CD4-positive, alpha-beta T cell (primary cell): ENCODE data around the gene TAF1B. TPM values are rescaled to one million over a fixed set of nuclear protein-coding genes. Genes with fewer than 3 reads are reported as not detected.

Source experiments
- ATAC-seq: fragments of 200-7000 bp; cut with Tn5 transposase; one replicate; pipeline ENCODE4 v1.10.0; 2022; ENCODE audit warnings: mild to moderate bottlenecking; ENCODE audit not compliant: poor library complexity
- CTCF ChIA-PET: fragments of 350-600 bp; sonication (Branson Sonifier 250); formaldehyde crosslinking; loops from one replicate; lab custom pipeline; 2021; ENCODE audit warnings: antibody characterized with exemption, inconsistent platforms; lab: Charles Lee
- POLR2A ChIA-PET: fragments of 350-600 bp; sonication (Branson Sonifier 250); formaldehyde crosslinking; loops from one replicate; lab custom pipeline; 2021; ENCODE audit warnings: antibody characterized with exemption, inconsistent platforms; lab: Charles Lee
- DNase-seq, 14 experiments: peaks; one replicate each; pipeline ENCODE4 v3.0.0-alpha.2; 2013 to 2020; ENCODE audit warnings: mixed read lengths in 2 of 14
- H3K27ac ChIP-seq, 2 donors: one replicate each; pipeline versions ENCODE4 v1.5.1 to v1.7.0; 2013; ENCODE audit warnings: low read length in 2 of 2, low read depth in 1 of 2, mild to moderate bottlenecking in 1 of 2
- H3K27me3 ChIP-seq, 2 experiments: 1 replicate in 1 of 2; 2 replicates in 1 of 2; pipeline versions ENCODE4 v1.6.1 to v1.7.0; 2013; ENCODE audit warnings: low read length in 2 of 2, control low read depth in 1 of 2, mild to moderate bottlenecking in 1 of 2, moderate library complexity in 1 of 2; ENCODE audit not compliant: insufficient read depth in 2 of 2, control insufficient read depth in 1 of 2
- H3K36me3 ChIP-seq: one replicate; pipeline ENCODE4 v1.6.1; 2013; ENCODE audit warnings: low read length, control low read depth; ENCODE audit not compliant: insufficient read depth
- H3K4me1 ChIP-seq: one replicate; pipeline ENCODE4 v1.6.1; 2013; ENCODE audit warnings: low read length, control low read depth; ENCODE audit not compliant: insufficient read depth
- H3K4me3 ChIP-seq: one replicate; pipeline ENCODE4 v1.5.1; 2013; ENCODE audit warnings: mild to moderate bottlenecking, low read length, moderate library complexity
- H3K9me3 ChIP-seq, 2 experiments: 1 replicate in 1 of 2; 2 replicates in 1 of 2; pipeline versions ENCODE4 v1.6.1 to v1.7.0; 2013; ENCODE audit warnings: low read length in 2 of 2, mild to moderate bottlenecking in 2 of 2, control low read depth in 1 of 2, moderate library complexity in 1 of 2; ENCODE audit not compliant: control insufficient read depth in 1 of 2, insufficient read depth in 1 of 2
- H3K27ac Mint-ChIP-seq: one replicate; pipeline ENCODE4 v1.8.0; 2020; ENCODE audit warnings: mixed read lengths
- H3K27me3 Mint-ChIP-seq: one replicate; pipeline ENCODE4 v1.8.0; 2021; ENCODE audit warnings: mixed read lengths
- H3K36me3 Mint-ChIP-seq: one replicate; pipeline ENCODE4 v1.8.0; 2021; ENCODE audit warnings: low read depth, mixed read lengths
- H3K4me1 Mint-ChIP-seq: one replicate; pipeline ENCODE4 v1.8.0; 2021; ENCODE audit warnings: low read depth, mixed read lengths
- H3K4me3 Mint-ChIP-seq: one replicate; pipeline ENCODE4 v1.8.0; 2020; ENCODE audit warnings: mild to moderate bottlenecking, mixed read lengths
- H3K9me3 Mint-ChIP-seq: one replicate; pipeline ENCODE4 v1.8.0; 2020; ENCODE audit warnings: mixed read lengths
- intact Hi-C, 2 experiments: fragments of 100-400 bp; cut with DNase I in 1 of 2; cut with micrococcal nuclease in 1 of 2; formaldehyde crosslinking; loops; one replicate each; pipeline versions ENCODE4 v1.15.1 to v1.9.0; 2023 to 2025; cut with DNase I, micrococcal nuclease
- total RNA-seq, 174 experiments: library from RNA in 2 of 174; stranded (reverse) in 2 of 174; gene quantifications; one replicate each; pipeline ENCODE4 v1.2.3 and lab custom pipeline; 2021 to 2026
- TF ChIP-seq, protein P1 (sequence below): fragments of 200-600 bp; IDR thresholded peaks from one replicate; pipeline ENCODE4 v1.8.0; 2022; ENCODE audit warnings: antibody characterized with exemption, mild to moderate bottlenecking

TAF1B gene
- total RNA-seq, 2 experiments from 2014 or later: 9.9 to 10.8 TPM

DNA sequence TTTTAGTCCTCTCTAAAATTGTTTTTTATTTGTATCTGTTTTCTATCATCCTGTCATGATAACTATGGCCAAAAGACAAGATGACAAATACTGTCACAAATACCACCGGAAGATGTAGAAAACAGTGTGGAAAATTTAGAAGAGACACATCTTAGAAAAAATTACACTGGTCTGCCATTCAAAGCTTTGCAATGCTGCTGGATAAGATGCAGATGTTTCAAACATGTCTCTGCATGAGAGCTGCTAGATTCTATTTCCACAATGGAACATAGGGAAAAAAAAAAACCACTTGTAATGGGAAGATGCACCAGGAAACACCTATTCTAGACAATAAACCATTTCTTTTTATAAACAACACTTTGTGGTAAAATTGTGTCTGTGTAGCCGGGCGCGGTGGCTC is 5.8 kb upstream of the TAF1B start:
- DNase-seq: no peak
- H3K4me3 Mint-ChIP-seq: no peak overlapping the region
- ATAC-seq: no peak
- ChIA-PET CTCF (no interaction called here), POLR2A (no interaction called here)
- H3K36me3 ChIP-seq: no peaks in the 10 kb centered on the region
- H3K4me1 Mint-ChIP-seq: no peaks in the 10 kb centered on the region
- H3K36me3 Mint-ChIP-seq: no peaks in the 10 kb centered on the region
- TF ChIP-seq, protein P1, sequence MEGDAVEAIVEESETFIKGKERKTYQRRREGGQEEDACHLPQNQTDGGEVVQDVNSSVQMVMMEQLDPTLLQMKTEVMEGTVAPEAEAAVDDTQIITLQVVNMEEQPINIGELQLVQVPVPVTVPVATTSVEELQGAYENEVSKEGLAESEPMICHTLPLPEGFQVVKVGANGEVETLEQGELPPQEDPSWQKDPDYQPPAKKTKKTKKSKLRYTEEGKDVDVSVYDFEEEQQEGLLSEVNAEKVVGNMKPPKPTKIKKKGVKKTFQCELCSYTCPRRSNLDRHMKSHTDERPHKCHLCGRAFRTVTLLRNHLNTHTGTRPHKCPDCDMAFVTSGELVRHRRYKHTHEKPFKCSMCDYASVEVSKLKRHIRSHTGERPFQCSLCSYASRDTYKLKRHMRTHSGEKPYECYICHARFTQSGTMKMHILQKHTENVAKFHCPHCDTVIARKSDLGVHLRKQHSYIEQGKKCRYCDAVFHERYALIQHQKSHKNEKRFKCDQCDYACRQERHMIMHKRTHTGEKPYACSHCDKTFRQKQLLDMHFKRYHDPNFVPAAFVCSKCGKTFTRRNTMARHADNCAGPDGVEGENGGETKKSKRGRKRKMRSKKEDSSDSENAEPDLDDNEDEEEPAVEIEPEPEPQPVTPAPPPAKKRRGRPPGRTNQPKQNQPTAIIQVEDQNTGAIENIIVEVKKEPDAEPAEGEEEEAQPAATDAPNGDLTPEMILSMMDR: no peak
- H3K27ac ChIP-seq: no peak overlapping the region
- intact Hi-C loops: no loop called here
- H3K4me3 ChIP-seq: no peak overlapping the region
- no peak overlapping the region for H3K27ac Mint-ChIP-seq
- no peaks in the 10 kb centered on the region for H3K9me3 ChIP-seq
- no peaks in the 10 kb centered on the region for H3K9me3 Mint-ChIP-seq
- no peaks in the 10 kb centered on the region for H3K27me3 ChIP-seq
- no peaks in the 10 kb centered on the region for H3K27me3 Mint-ChIP-seq
- no peaks in the 10 kb centered on the region for H3K4me1 ChIP-seq

DNA sequence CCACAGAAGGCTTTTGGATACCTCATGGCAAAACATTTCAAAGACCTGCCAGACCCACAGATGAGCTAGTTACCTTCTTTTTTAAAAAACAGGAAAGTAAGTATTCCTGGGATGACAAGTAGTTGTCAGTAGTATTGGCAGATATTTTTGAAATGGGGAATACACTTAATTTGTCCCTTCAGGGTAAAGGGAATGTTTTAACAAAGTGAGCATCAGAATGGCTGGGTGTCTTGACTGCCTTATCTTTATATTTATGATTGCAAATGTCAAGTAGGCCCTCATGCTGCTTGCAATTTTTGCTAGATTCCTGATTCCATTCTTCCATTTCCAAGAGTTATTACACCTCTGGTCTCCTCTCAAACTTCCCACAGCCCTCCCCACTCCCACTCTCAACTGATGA is 4.9 kb upstream of the TAF1B start:
- ATAC-seq (no peak), DNase-seq (no peak)
- Mint-ChIP-seq H3K36me3 (peaks cover 5% of the 10 kb centered on the region), H3K27ac (no peak overlapping the region), H3K9me3 (no peaks in the 10 kb centered on the region), H3K4me1 (peaks cover 6% of the 10 kb centered on the region), H3K27me3 (no peaks in the 10 kb centered on the region), H3K4me3 (no peak overlapping the region)
- TF ChIP-seq, protein P1: no peak
- no peak overlapping the region for H3K27ac ChIP-seq
- ChIA-PET POLR2A (no interaction called here), CTCF (interaction anchor here (0.7 to 1.9 kb wide), 2 partner anchors 25 to 146 kb away, joined by 3 to 10 read pairs; no protein-coding TSS in a partner anchor)
- no peaks in the 10 kb centered on the region for H3K36me3 ChIP-seq
- no peak overlapping the region for H3K4me3 ChIP-seq
- H3K4me1 ChIP-seq: peaks cover 6% of the 10 kb centered on the region
- no peaks in the 10 kb centered on the region for H3K27me3 ChIP-seq
- intact Hi-C loops: no loop called here
- no peaks in the 10 kb centered on the region for H3K9me3 ChIP-seq

GRCh38 chr2:9842487-9843228 is 616 bp upstream of the TAF1B start:
- intact Hi-C loops: loop anchor here in 1 of 2 experiments (5.0 kb wide), 2 partner anchors 110 to 215 kb away; partner anchors contain the start of gene GRHL1
- no peak for DNase-seq
- Histone ChIP-seq H3K4me1 (peaks cover 19% of the 10 kb centered on the region), H3K9me3 (no peaks in the 10 kb centered on the region), H3K27me3 (no peaks in the 10 kb centered on the region), H3K4me3 (peak overlapping the region; percentile 93), H3K27ac (peak overlapping the region; percentile 66 to 75), H3K36me3 (peaks cover 15% of the 10 kb centered on the region)
- ChIA-PET CTCF (interaction anchor here (0.6 to 2.1 kb wide), 7 partner anchors 29 to 461 kb away, joined by 3 to 8 read pairs (median 3); no protein-coding TSS in a partner anchor), POLR2A (interaction anchor here (0.5 to 2.0 kb wide), 11 partner anchors 9 to 605 kb away, joined by 3 to 11 read pairs (median 4); partner anchors contain the start of genes ADAM17, CPSF3, ITGB1BP1 and KLF11)
- no peaks in the 10 kb centered on the region for H3K9me3 Mint-ChIP-seq
- TF ChIP-seq, protein P1: peak; percentile 8
- H3K36me3 Mint-ChIP-seq: peaks cover 36% of the 10 kb centered on the region
- H3K4me3 Mint-ChIP-seq: peak overlapping the region; percentile 93
- no peak for ATAC-seq
- H3K27me3 Mint-ChIP-seq: no peaks in the 10 kb centered on the region
- H3K4me1 Mint-ChIP-seq: peaks cover 46% of the 10 kb centered on the region
- peak overlapping the region; percentile 90 for H3K27ac Mint-ChIP-seq
